Loucy (cell line): ENCODE measurements around the gene PLA2G2C.

ENCODE experiments used
- CTCF ChIP-seq: fragments of 200-600 bp; sonication (generic); conservative IDR thresholded peaks from 2 replicates; pipeline ENCODE4 v1.5.1; 2014; ENCODE audit warnings: mild to moderate bottlenecking, antibody characterized with exemption, low read length
- EZH2phosphoT487 ChIP-seq: fragments of 200-600 bp; IDR thresholded peaks from 2 replicates; pipeline ENCODE4 v1.6.1; 2018; ENCODE audit warnings: antibody characterized with exemption, mild to moderate bottlenecking, moderate library complexity, borderline replicate concordance

- no peak for TF ChIP-seq CTCF
- TF ChIP-seq EZH2phosphoT487: no peak
Measured at GRCh38 chr1:20197329-20197791, 11.0 kb upstream of the PLA2G2C start.
